ENCODE data around the gene ADAD2.
"Not testable (repeated sequence)": the region's sequence is repeated elsewhere in the genome, so short reads cannot be mapped to it uniquely, and the experiment has no call there.

Gene ADAD2

DNA sequence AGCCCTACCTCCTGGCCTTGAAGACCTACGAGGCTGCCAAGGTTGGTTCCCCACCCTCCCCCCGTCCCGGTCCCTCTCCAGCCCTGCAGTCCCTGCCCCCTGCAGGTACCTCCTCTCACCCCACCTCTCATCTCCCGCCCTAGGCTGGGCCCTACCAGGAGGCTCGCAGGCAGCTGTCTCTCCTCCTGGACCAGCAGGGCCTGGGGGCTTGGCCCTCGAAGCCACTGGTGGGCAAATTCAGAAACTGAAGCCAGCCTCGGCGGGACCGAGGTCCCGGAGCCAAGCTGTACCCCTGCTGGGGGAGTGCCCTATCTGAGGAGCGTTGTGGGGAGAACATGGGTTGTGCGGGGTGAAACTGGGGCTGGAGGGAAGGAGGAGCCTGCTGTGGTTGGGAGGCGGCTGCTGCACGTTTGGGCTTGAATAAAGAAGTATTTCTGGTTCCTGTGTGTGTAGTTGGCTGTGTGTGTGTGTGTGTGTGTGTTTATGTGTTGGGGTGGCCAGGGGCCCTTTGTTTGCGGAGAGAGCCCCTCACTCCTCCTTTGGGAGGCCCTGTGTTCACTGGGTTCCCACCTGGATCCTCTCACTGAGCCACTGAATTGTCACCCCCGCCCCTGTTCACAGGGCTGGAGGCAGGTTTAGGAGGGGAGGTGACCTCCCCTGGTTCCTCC is 5.9 kb downstream of the ADAD2 start:
- DNase-seq: no peak

DNA sequence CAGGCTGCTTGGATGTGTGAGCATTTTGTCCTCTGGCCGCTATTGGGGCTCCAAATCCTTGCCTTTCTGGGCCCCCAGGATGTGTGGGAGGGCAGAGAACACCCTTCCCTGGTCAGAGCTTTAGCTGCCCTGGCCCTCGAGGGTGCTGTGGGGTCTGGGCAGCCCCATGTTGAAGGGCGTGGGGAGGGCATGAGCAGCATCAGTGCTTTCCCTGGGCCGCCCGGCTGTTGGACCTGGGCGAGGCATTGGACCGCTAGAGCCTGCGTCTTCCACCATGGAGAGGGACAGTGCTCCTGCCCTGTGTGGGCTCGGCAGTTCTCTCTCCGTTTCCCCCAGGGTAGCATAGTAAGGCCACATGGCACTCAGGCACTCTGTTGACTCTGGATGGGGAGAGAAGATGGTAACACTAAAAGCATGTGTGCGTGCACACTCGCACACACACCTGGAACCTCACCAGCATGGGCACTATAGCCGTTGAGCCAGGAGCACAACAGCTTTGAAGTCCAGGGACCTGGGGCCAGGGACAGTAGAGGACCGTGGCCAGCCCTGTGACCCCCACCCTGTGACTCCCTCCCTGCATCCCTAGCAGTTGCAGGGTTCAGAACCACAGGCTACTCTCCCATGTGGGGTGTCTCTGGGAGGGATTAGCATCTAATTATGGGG is 6.6 kb downstream of the ADAD2 start:
- DNase-seq: no peak

DNA sequence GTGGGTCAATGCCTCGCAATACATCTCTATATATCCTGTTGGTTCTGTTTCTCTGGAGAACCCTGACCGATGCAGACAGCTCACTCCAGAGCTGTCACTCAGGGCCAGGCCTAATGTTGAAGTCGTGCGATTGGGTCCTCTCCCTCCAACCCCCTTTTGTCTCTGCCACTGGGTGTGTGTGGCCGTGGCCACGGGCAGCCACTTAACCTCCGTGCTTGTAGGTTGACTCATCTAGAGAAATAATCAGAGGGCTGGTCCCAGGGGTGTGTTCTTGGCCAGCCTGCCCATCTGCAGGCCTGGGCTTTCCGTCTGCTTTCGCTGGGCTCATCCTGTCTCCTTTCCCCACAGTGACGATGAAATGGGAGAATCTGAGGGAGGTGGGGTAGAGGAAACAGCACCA is 7.4 kb downstream of the ADAD2 start:
- no peak for DNase-seq

DNA sequence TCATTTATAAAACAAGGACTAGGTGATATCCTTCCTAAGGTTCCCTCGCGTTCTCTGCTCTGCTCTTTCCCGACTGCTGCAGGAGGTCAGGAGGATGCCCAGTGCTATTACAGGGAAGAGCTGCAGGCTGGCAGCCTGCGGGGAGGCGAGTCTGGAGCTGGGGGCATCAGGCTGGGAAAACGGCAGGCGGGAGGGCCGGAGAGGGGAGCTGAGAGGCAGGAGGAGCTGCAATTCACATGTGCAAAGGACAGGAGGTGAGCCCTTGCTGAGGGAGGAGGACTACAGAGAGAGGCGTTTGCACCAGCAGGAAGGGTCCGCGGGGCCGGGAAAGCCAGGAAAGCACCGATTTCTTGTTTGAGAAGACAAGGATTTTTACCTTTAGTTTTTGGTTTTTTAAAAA is 8.1 kb downstream of the ADAD2 start:
- DNase-seq: no peak

DNA sequence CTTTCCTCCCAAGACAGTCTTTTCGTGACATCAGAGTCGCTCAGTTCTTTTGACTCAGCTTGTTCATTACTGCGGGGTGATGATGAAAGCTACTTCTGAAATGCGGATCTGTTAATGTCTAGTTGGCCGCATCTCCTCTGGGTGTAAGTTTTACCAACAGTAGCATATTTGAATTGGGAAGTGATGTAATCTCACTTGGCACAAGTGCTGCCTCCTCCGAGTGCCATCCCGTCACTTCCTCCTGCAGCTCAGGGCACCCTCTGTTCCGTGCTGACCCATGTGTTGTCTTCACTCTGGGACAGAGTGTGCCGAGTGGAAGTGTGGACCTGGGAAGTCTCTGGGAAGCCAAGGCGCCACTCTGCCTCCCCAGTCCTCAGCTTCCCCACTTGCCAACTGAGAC is 8.9 kb downstream of the ADAD2 start:
- no peak for DNase-seq

DNA sequence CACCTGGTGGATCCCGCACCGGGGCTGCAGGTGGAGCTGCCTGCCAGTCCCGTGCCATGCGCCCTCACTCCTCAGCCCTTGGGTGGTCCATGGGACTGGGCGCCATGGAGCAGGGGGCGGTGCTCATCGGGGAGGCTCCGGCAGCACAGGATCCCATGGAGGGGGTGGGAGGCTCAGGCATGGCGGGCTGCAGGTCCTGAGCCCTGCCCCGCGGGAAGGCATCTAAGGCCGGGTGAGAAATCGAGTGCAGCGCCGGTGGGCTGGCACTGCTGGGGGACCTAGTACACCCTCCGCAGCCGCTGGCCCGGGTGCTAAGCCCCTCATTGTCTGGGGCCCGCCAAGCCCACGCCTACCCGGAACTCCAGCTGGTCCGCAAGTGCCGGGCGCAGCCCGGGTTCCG is 13.6 kb downstream of the ADAD2 start:
- not testable (repeated sequence) for DNase-seq

DNA sequence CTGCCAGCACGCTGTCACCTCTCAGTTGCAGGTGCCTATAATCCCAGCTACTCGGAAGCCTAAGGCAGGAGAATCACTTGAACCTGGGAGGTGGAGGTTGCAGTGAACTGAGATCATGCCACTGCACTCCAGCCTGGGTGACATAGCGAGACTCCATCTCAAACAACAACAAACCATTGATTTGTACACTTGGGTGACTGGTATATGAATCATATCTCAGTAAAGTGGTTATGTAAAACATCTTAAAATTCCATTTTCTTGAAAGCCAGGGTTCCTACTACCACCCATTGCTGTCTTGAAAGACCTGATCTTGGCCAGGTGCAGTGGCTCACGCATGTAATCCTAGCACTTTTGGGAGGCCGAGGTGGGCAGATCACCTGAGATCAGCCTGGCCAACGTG is 14.2 kb downstream of the ADAD2 start:
- DNase-seq: not testable (repeated sequence)

DNA sequence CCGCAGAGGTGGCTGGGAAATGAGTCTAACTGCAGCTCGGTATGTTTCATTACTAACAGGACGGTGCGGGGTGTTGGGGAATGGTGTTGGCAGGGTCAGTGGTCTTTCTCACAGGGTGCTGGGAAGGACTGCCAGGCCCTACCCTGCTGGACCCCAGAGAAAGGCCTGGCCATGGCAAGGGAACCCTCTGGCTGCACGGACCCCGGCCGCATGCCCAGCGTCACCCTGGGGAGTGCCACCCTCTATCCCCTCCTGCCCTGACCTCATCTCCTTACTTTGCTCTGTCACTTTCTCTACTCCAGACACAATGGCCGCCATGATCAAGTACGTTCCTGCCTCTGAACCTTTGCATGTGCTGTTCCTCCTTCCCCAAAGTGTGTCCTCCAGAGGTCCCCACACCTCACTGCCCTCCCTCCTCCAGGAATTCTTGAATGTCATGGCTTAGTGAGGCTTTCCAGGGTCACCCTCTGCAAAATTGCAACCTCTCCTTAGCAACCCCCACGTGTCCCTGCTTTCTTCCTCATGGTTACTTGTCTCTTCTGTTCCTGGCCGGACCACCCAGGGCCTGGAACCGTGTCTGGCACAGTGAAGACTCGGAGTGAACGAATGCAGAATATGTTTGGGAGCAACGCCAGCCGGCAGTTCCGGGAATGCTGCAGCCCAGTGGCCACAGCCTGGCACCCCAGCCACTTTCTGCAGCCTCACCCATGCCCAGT is 15.2 kb downstream of the ADAD2 start:
- DNase-seq: no peak

DNA sequence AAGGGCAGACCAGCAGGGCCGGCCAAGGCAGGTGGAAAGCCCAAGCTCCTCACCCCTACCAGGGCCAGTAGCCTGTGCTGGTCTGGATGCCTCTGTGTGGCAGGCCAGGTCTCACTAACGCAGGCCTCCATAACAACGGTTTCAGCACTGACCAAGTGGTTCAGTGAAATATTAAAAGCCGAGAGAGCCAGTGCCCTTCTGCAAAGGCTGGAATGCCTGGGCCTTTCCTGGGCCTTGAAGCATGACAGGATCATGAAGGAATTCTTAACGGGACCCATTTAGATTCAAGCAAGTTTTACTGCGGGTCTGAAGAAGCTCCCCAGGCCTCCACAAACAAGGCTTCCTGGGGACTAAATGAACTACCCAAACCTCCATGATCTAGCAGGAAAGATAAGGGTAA is 16.3 kb downstream of the ADAD2 start:
- no peak for DNase-seq

DNA sequence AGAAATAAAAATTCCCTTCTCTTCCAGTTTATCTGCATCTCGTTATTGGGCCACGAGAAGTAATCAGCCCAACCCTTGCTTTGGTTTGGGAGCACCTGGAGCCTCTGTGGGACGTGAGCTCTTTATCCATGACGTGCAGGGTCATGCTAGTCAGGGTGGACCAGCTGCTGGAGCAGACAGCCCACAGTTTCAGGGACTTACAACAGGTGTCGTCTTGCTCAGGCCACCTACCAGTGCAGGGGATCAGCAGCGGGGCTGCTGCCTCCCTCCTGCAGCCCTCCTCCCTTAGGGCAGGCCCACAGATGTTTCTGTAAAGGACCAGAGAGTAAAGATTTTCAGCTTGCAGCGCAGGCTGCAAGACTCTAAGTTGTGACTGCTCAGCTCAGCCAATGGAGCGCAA is 16.9 kb downstream of the ADAD2 start:
- DNase-seq: no peak

DNA sequence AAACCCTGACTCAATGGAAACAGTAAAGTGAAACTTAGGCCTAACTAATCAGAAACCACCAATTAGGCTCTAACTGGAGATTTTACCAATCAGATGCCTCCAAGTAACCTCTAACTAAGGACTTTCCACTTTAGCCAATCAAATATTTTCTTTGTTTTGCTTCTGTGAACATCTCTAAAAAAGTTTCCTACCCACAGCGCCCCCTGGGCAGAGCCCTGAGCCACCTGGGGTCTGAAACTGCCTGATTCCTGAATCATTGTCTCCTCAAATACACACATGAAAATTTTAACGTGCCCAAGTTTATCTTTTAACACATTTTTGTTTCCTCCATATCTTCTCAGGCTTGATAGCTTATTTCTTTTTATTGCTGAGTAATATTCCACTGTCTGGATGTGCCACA is 19.0 kb downstream of the ADAD2 start:
- no peak for DNase-seq

DNA sequence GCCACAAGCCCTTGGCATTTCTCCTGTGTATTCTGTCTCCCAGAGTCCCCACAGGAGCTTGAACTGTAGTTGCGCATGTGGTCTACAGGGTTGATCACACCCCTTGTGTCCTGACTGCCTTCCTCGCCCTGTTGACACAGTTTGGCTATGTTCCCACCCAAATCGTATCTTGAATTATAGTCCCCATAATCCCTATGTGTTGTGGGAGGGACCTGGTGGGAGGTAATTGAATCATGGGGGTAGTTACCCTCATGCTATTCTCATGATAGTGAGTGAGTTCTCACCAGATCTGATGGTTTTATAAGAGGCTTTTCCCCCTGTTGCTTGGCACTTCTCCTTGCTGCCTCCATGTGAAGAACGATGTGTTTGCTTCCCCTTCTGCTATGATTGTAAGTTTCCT is 21.2 kb downstream of the ADAD2 start:
- DNase-seq: no peak

DNA sequence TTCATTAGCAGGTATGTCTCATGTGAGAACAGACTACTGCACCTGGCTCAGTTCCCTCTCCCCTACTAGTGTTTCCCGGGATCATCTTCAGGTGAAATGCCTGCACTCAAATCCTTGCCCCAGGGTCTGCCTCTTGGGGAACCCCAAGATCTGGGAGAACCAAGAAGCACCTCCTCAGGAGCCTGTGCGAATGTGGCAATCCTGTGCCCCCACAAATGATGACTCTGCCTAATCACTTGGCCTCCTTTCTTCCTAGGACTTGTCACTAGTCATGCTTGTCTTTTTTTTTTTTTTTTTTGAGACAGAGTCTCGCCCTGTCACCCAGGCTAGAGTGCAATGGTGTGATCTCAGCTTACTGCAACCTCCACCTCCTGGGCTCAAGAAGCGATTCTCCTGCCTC is 21.7 kb downstream of the ADAD2 start:
- DNase-seq: no peak

DNA sequence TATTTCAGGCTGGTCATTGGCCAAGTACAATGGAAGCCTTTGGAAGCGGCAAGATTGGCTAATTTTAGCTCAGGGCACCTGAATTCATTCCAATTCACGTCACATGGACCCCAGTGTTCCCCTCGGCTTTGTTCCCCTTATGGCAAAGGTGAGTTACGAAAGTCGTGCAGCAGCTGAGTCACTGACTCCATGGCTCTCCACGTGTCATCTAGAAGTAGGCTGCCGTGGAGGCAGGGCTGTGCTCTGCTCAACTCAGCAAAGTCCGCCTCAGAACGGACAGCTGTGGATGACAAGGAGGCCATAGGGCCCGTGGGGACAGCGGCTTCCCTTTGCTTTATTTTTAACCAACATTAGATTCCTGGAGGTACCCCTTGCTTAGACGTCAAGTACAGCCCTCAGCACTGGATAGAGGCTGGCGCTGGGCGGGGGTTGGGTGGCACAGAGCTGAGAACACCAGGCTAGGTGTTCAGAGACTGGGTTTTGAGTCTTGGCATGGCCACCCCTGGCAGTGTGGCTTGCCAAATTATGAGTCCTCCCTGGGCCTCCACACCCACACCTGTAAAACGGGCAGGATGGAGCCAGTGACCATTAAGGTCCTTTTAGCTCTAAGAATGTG is 23.6 kb downstream of the ADAD2 start:
- no peak for DNase-seq

DNA sequence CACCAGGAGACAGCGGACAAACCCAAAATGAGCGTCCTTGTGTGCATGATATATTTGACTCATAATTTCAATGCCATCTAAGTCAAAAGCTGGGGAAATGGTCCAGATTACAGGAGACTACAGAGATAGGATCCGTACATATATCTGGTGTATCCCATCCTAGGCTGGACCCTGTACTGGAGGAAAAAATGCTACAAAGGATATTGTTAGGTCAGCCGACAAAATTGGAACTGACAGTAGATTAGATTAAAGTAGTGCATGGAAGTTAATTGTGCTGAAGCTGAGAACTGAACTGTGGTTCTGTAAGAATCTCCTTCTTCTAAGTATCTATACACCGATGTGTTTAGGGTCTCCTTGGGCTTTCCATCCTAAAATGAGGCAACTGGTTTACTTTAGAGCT is 24.6 kb downstream of the ADAD2 start:
- no peak for DNase-seq

DNA sequence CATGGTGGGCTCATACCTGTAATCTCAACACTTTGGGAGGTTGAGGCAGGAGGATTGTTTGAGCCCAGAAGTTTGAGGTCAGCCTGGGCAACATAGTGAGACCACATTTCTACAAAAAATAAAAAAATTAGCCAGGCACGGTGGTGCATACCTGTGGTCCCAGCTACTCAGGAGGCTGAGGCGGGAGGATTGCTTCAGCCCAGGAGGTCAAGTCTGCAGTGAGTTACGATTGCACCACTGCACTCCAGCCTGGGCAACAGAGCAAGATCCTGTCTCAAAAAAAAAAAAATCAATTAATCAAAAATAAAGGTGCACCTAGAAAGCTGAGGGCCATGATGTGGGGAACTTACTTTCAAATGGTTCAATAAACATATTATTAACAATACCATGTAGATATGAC is 25.2 kb downstream of the ADAD2 start:
- not testable (repeated sequence) for DNase-seq

DNA sequence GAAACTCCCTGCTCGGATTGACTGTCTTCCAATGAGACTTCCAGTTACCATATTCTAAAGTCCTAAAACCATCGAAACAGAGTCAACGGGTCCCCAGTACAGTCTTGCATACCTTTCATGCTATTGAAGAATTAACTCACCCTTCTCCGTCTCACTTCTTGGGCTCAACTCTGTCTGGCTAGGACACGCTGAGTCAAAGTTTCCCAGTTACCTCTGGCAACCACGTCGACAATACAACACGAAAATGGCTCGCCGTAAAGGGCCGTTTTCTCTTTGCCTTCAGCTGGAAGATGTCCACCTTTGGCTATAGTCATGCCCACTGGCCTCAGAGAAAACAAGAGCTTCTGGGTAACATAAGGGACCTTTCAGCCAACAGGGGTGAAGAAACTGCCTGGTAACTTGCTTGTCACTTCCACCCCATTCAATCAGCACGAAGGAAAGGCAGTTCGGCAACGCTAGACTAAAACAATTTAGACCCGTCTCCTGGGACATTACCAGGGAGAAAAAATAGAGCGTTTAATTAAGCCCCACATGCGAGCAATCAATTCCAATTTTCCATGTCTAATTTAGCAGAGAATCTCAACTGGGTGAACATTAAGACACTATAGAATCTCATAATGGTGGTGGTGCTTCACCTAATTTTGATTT is 27.3 kb downstream of the ADAD2 start:
- no peak for DNase-seq

DNA sequence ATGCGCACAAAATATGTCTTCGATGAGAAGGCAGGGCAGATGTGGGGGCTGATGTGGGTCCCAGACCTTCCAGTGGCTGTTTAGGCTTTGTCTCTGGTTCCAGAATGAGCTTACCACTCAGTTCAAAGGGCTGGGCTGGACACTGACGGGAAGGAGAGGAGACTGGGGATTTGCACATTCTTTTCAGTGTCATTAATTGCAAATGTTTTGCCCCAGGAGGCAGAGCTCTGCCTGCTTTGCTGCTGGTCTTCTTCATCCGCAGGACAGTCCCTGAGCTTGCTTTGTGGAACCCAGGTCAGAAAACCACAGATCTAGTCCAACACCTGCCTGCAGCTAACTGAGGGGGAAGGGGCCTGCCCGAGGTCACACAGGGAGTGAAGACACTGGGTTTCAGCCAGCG is 28.0 kb downstream of the ADAD2 start:
- no peak for DNase-seq

DNA sequence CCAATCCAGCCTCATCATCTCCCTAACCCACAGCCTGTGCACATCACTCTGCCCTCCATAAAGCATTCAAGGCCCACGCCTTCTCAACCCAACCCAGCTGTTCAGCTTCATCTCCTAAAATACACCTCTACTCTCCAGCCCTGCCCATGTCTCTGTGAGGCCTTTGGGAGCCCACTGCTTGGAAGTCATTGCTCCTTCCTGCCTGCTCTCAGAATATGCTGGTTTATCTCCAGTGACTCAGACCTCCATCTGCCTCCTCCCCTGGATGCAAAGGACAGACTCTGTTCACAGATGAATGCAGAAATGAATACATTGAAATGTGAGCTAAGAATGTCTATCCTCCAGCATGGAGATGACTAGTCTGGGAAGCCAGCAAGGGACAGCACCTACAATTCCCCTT is 29.9 kb downstream of the ADAD2 start:
- DNase-seq: no peak

DNA sequence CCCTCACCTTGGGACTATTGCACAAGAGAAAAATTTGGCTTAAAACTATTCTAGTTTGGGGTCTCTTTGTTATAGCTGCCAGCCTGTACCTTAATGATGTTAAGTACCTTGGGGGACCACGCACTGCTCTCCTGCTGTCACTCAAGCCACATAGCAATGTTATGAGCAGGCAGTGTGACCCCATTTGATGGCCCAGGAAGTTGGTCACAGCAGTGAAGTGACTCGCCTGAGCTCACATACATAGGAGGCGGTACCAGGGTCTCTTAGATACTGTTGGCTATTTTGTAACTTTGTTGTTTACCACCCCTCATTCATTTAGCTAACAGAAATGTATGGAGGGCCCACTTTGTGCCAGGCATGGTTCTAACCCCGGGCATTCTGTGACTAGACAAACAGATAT is 32.5 kb downstream of the ADAD2 start:
- DNase-seq: no peak

DNA sequence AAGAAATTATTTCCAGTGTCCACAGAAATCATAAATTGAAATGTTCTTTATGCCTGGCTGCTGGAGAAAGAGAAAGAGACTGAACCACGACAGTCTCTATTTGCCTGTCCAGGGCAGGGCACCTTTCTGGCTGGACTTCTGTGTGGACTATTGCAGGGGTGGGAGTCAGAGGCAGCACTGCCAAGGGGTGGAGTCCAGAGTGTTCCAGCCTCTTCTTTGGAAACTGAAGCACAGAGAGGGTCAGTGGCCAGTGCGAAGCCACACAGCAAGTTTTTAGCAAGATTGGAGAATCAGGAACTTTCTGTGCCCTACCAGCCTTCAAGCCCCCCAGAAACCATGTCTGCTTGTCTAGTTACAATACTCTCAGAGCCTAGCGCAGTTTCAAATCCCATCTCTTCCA is 33.6 kb downstream of the ADAD2 start:
- DNase-seq: no peak

DNA sequence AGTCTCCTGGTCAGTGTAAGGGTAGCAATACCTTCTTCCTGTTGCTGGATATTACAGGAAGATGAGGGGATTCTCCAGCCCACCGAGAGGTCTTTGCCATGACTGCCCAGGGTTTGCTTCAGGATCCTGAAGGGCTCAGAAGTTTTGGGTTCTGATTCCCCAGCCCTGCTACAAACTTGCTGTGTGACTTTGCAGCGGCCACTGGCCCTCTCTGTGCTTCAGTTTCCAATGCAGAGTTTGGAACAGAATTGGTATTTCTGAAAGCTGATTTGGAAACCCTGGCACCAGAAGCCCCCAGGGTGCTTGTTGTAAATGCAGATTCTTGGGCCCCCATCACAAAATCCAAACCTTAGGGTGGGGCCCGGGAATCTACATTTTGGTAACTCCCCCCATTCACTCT is 34.2 kb downstream of the ADAD2 start:
- DNase-seq: no peak

DNA sequence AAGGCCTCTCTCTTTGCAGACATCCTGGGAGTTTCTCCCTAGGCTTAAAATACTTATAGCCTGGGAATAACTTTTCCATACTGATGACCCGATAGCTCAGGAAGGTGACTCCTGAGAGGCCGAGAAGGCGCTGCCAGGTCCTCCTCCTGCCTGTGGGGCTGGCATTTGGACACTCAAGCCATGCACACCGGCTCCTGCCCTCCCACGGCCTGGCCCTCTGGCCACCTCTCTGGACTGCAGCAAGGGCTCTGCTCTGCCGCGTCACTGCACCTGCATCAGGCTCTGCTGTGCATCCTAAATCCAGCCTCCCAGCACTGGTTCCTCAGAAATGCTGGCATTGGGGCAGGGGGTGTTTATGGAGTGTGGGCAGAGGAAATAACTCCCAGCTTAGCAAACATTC is 34.6 kb downstream of the ADAD2 start:
- no peak for DNase-seq

DNA sequence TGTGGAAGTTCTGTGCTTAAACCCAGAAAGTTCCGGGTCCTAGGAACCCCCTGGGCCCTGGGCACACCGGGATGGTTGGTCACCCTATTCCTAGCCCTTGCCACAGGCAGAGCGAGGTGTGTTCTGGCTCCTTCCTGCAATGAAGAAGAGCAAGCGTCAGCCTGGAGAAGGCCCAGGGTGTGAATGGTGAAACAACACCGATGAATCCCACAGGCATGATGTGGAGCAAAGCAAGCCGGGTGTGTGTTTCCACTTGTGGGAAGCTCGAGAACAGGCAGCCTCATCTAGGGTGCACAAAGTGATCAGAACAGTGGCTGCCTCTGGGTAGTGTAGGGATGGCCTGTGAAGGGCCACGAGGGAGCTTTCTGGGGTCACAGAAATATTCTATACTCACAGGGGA is 35.1 kb downstream of the ADAD2 start:
- no peak for DNase-seq

Measured in femur (tissue), 1 donor.